Transverse colon (tissue), 4 donors: ENCODE results near the gene CXCL3. TPM values are rescaled to one million over a fixed set of nuclear protein-coding genes. Genes with fewer than 3 reads are reported as not detected.

Source experiments
- DNase-seq: peaks from one replicate; pipeline ENCODE4 v3.0.0-alpha.2; 2019
- H3K27ac ChIP-seq, 4 donors: fragments of 200-600 bp; sonication (generic); 2 replicates each; pipeline ENCODE4 v1.5.1; 2016 to 2018; ENCODE audit warnings: inconsistent platforms in 4 of 4
- H3K27me3 ChIP-seq: fragments of 200-600 bp; sonication (generic); 2 replicates; pipeline ENCODE4 v1.5.1; 2017; ENCODE audit warnings: inconsistent platforms
- H3K36me3 ChIP-seq, 4 donors: fragments of 200-600 bp; sonication (generic); 2 replicates each; pipeline ENCODE4 v1.5.1; 2017 to 2019; ENCODE audit warnings: inconsistent platforms in 4 of 4
- H3K4me1 ChIP-seq, 4 donors: fragments of 200-600 bp; sonication (generic); 2 replicates each; pipeline ENCODE4 v1.5.1; 2017 to 2020; ENCODE audit warnings: inconsistent platforms in 4 of 4
- H3K4me3 ChIP-seq, 4 donors: fragments of 200-600 bp; sonication (generic); 1 replicate in 1 of 4; 2 replicates in 3 of 4; pipeline versions ENCODE4 v1.5.1 to v1.6.1; 2017 to 2019; ENCODE audit warnings: inconsistent platforms in 4 of 4
- H3K9me3 ChIP-seq, 2 donors: fragments of 200-600 bp; sonication (generic); 2 replicates each; pipeline ENCODE4 v1.5.1; 2017 to 2019; ENCODE audit warnings: inconsistent platforms in 2 of 2
- EP300 ChIP-seq: sonication (generic); formaldehyde crosslinking; IDR thresholded peaks from one replicate; pipeline ENCODE4 v1.6.1; 2017; ENCODE audit warnings: antibody characterized with exemption, low read depth
- POLR2A ChIP-seq: fragments of 450-650 bp; IDR thresholded peaks from one replicate; pipeline ENCODE4 v1.6.1; 2016; ENCODE audit warnings: antibody characterized with exemption, mild to moderate bottlenecking, moderate library complexity
- POLR2AphosphoS5 ChIP-seq, 3 donors: sonication (generic); formaldehyde crosslinking; IDR thresholded peaks; one replicate each; pipeline ENCODE4 v1.6.1; 2016; ENCODE audit warnings: antibody characterized with exemption in 3 of 3
- WGBS, 2 donors: methylation state at CpG; one replicate each; pipeline ENCODE4 v1.1.5; 2018; ENCODE audit warnings: low coverage in 1 of 2; 5-methylcytosine and 5-hydroxymethylcytosine counted together
- in situ Hi-C, 4 donors: fragments of 200-750 bp; cut with MboI; loops; one replicate each; pipeline versions ENCODE4 v1.15.0 to v1.15.1; 2017; ENCODE audit warnings: low sequenced_read_pairs in 3 of 4, low pct_ligation_motif_present in 1 of 4, low pct_unique_long_range_greater_than_20kb in 1 of 4
- intact Hi-C: fragments of 100-400 bp; cut with DNase I; formaldehyde crosslinking; loops from one replicate; pipeline ENCODE4 v1.15.1; 2023; ENCODE audit warnings: low total_unique reads
- total RNA-seq, 4 donors: library from RNA; depleted of rRNA; stranded (reverse); fragments of >200 nt; gene quantifications; one replicate each; pipeline ENCODE4 v1.1.0, GENCODE V29; 2016
- TF ChIP-seq, protein P1 (sequence below), 5 experiments: fragments of 200-600 bp in 3 of 5; fragments of 450-650 bp in 2 of 5; sonication (generic) in 3 of 5; IDR thresholded peaks; 1 replicate in 2 of 5; 2 replicates in 3 of 5; pipeline ENCODE4 v1.5.1; 2016 to 2017; ENCODE audit warnings: antibody characterized with exemption in 5 of 5, inconsistent platforms in 3 of 5, mild to moderate bottlenecking in 2 of 5, moderate library complexity in 1 of 5

CXCL3 gene
- total RNA-seq, 4 donors from 2014 or later: 1.8 to 5.2 (median 5.1) TPM

- 43 to 44% methylated on average over 1 of the region's 1 CpG for WGBS, 2 donors
- TF ChIP-seq EP300 (no peak), POLR2A (no peak), POLR2AphosphoS5 (IDR thresholded peaks at IDR 0.05) (no peak)
- in situ Hi-C loops (loop anchor here in 1 of 4 donors (10.0 kb wide), 1 partner anchor 93 kb away; no protein-coding TSS in a partner anchor), intact Hi-C loops (no loop called here)
- no peak overlapping the region for H3K27ac ChIP-seq
- H3K4me1 ChIP-seq: peaks cover 0 to 22% (median 4%) of the 10 kb centered on the region in 4 donors
- no peaks in the 10 kb centered on the region for H3K36me3 ChIP-seq
- H3K4me3 ChIP-seq: no peak overlapping the region
- no peaks in the 10 kb centered on the region for H3K27me3 ChIP-seq
- H3K9me3 ChIP-seq: no peaks in the 10 kb centered on the region
- no peak for DNase-seq
Measured at GRCh38 chr4:74041418-74041817, 2.9 kb upstream of the CXCL3 start.

DNA sequence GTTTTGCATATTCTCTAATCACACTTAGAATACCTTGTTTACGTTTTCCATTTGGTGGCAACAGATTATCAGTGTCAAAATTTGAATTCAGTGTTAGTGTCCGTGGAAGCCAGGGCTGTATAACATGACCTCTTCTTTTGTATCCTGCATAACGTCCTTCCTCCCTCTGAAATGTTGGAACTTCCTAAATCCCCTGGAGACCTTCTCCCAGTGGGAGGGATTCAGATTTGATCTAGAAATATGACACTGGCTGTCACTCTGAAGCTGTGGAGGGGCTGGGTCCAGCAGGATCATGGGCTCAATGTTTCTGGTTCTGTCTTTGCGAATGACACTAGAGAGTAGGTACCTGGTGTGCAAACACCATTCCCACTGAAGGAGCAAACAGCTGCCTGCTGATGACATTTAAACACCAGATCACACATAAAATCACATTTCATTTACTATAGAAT lies 850 bp upstream of the CXCL3 start:
- 6 to 21% methylated on average over 3 to 4 of the region's 4 CpGs for WGBS, 2 donors
- Histone ChIP-seq H3K27ac (peak overlapping the region in 3 of 4 donors; percentile 66 to 84 (median 80)), H3K36me3 (no peaks in the 10 kb centered on the region), H3K9me3 (no peaks in the 10 kb centered on the region), H3K4me3 (peak overlapping the region in 3 of 4 donors; percentile 65 to 72 (median 66)), H3K27me3 (no peaks in the 10 kb centered on the region), H3K4me1 (peaks cover 0 to 22% (median 2%) of the 10 kb centered on the region in 4 donors)
- TF ChIP-seq, protein P1, sequence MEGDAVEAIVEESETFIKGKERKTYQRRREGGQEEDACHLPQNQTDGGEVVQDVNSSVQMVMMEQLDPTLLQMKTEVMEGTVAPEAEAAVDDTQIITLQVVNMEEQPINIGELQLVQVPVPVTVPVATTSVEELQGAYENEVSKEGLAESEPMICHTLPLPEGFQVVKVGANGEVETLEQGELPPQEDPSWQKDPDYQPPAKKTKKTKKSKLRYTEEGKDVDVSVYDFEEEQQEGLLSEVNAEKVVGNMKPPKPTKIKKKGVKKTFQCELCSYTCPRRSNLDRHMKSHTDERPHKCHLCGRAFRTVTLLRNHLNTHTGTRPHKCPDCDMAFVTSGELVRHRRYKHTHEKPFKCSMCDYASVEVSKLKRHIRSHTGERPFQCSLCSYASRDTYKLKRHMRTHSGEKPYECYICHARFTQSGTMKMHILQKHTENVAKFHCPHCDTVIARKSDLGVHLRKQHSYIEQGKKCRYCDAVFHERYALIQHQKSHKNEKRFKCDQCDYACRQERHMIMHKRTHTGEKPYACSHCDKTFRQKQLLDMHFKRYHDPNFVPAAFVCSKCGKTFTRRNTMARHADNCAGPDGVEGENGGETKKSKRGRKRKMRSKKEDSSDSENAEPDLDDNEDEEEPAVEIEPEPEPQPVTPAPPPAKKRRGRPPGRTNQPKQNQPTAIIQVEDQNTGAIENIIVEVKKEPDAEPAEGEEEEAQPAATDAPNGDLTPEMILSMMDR (IDR thresholded peaks at IDR 0.05): no peak
- TF ChIP-seq POLR2A (no peak), POLR2AphosphoS5 (IDR thresholded peaks at IDR 0.05) (no peak), EP300 (no peak)
- in situ Hi-C loops (no loop called here), intact Hi-C loops (no loop called here)
- DNase-seq: no peak

- DNase-seq: no peak
- H3K27ac ChIP-seq: peak overlapping the region; percentile 66 to 84 (median 80)
- peaks cover 0 to 29% (median 2%) of the 10 kb centered on the region in 4 donors for H3K4me1 ChIP-seq
- peak overlapping the region; percentile 65 to 72 (median 67) for H3K4me3 ChIP-seq
- WGBS, 2 donors: 5 to 17% methylated on average over 1 to 17 of the region's 17 CpGs
- in situ Hi-C loops (no loop called here), intact Hi-C loops (no loop called here)
- H3K27me3 ChIP-seq: no peaks in the 10 kb centered on the region
- no peaks in the 10 kb centered on the region for H3K9me3 ChIP-seq
- TF ChIP-seq POLR2A (no peak), POLR2AphosphoS5 (IDR thresholded peaks at IDR 0.05) (no peak), EP300 (no peak)
- TF ChIP-seq, protein P1 (IDR thresholded peaks at IDR 0.05): no peak
- H3K36me3 ChIP-seq: no peaks in the 10 kb centered on the region
Measured at GRCh38 chr4:74038086-74038424, 434 bp downstream of the CXCL3 start.

- TF ChIP-seq, protein P1 (IDR thresholded peaks at IDR 0.05): no peak
- TF ChIP-seq EP300 (no peak), POLR2A (no peak), POLR2AphosphoS5 (IDR thresholded peaks at IDR 0.05) (no peak)
- intact Hi-C loops (no loop called here), in situ Hi-C loops (no loop called here)
- Histone ChIP-seq H3K27me3 (no peaks in the 10 kb centered on the region), H3K4me3 (peak overlapping the region in 3 of 4 donors; percentile 65 to 72 (median 66)), H3K4me1 (peaks cover 0 to 36% (median 5%) of the 10 kb centered on the region in 4 donors), H3K9me3 (no peaks in the 10 kb centered on the region), H3K27ac (peak overlapping the region in 3 of 4 donors; percentile 80 to 84 (median 80)), H3K36me3 (no peaks in the 10 kb centered on the region)
- no peak for DNase-seq
- WGBS, 2 donors: 33 to 39% methylated on average over 2 to 4 of the region's 4 CpGs
Measured at GRCh38 chr4:74037076-74037955, 1.2 kb downstream of the CXCL3 start.
